ENCODE data around the gene PLXNA4. TPM values are rescaled to one million over a fixed set of nuclear protein-coding genes. Genes with fewer than 3 reads are reported as not detected.

The PLXNA4 gene
- total and polyA plus RNA-seq, 9 of the 15 experiments (the other 6 are each of a cell fraction or from before 2014, with no cell fraction given) = under 0.01 to 0.09 TPM; not detected in 7

DNA sequence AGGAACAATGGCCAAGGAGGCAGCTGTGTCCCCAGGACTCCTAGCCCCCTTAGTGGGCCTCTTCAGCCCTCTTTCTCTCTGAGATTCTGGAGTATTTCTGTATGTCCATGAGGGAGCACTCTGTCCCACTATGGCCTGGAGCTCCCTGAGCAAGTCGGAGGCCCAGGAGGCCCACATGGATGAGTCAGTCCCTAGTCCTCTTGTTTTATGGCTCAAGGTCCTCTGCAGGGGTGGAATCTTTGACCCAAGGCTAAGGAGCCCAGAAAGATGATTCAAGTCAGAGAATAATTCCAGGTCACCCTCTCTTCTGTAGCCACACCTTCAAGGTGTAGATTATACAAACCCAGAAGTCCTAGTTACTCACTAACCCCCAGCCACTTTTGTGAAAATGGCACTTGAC, 125.6 kb downstream of the PLXNA4 start:
- Histone ChIP-seq H3K9me1 (ENCODE audit: control insufficient read depth, insufficient read depth, low read length) (no peaks in the 10 kb centered on the region), H3K9me3 (replicated peaks; ENCODE audit: control insufficient read depth, insufficient read depth, low read depth, low read length) (no peaks in the 10 kb centered on the region), H3K9ac (ENCODE audit: insufficient read depth in 1 of 2, low read depth in 2 of 2, low read length in 2 of 2) (no peak overlapping the region), H3K4me1 (replicated peaks in 1 of 2; ENCODE audit: control insufficient read depth in 2 of 2, insufficient read depth in 2 of 2, low read length in 2 of 2) (no peaks in the 10 kb centered on the region), H3K27me3 (ENCODE audit: control insufficient read depth in 2 of 2, insufficient read depth in 2 of 2, low read length in 2 of 2) (peaks cover 0 to 8% of the 10 kb centered on the region in 2 experiments; a peak in 2 of 5 replicates), H3K4me2 (ENCODE audit: insufficient read depth, low read length) (no peak overlapping the region), H3K27ac (ENCODE audit: extremely low read depth, low read depth, low read length) (no peak overlapping the region), H4K20me1 (replicated peaks; ENCODE audit: control insufficient read depth, insufficient read depth, low read length) (no peaks in the 10 kb centered on the region; the same call in 1 of the 2 replicates), H3K79me2 (ENCODE audit: control insufficient read depth, insufficient read depth, low read length) (no peaks in the 10 kb centered on the region), H2AFZ (ENCODE audit: low read depth, low read length) (no peak overlapping the region), H3K36me3 (ENCODE audit: control insufficient read depth, insufficient read depth, low read length) (no peaks in the 10 kb centered on the region), H3K4me3 (no peak overlapping the region)
- ChIA-PET POLR2A (no interaction called here), CTCF (ENCODE audit: low intra/inter-chr PET ratio) (no interaction called here)
- no peak for ATAC-seq
- WGBS (ENCODE audit: insufficient coverage, low coverage, missing lambda C conversion rate) = 0% methylated on average over 1 of the region's 1 CpG
- no peak for FAIRE-seq
- no peak for TF ChIP-seq ZNF282 (CRISPR knock-in tag; IDR thresholded peaks at IDR 0.05)
- TF ChIP-seq, protein P1, sequence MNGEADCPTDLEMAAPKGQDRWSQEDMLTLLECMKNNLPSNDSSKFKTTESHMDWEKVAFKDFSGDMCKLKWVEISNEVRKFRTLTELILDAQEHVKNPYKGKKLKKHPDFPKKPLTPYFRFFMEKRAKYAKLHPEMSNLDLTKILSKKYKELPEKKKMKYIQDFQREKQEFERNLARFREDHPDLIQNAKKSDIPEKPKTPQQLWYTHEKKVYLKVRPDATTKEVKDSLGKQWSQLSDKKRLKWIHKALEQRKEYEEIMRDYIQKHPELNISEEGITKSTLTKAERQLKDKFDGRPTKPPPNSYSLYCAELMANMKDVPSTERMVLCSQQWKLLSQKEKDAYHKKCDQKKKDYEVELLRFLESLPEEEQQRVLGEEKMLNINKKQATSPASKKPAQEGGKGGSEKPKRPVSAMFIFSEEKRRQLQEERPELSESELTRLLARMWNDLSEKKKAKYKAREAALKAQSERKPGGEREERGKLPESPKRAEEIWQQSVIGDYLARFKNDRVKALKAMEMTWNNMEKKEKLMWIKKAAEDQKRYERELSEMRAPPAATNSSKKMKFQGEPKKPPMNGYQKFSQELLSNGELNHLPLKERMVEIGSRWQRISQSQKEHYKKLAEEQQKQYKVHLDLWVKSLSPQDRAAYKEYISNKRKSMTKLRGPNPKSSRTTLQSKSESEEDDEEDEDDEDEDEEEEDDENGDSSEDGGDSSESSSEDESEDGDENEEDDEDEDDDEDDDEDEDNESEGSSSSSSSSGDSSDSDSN (IDR thresholded peaks at IDR 0.05; ENCODE audit: borderline replicate concordance in 1 of 2, low read depth in 2 of 2, low read length in 2 of 2) = no peak
- no peak for TF ChIP-seq CHD2 (IDR thresholded peaks at IDR 0.05; ENCODE audit: low read depth, low read length)
- TF ChIP-seq SMARCA5 (IDR thresholded peaks at IDR 0.05) = no peak
- no peak for TF ChIP-seq RBFOX2 (IDR thresholded peaks at IDR 0.05; ENCODE audit: low read depth, low read length)
- TF ChIP-seq ZMIZ1 (IDR thresholded peaks at IDR 0.05; ENCODE audit: low read depth in 2 of 2, low read length in 2 of 2) = no peak
- in situ Hi-C loops (cut with MboI) (no loop called here), intact Hi-C loops (cut with micrococcal nuclease) (no loop called here)
- DNase-seq (ENCODE audit: extremely low read depth in 1 of 4, low spot score in 3 of 4) = no peak
- no TSS peak for BruUV-seq (replicated peaks)
